CD1c-positive myeloid dendritic cell (primary cell): ENCODE measurements around the gene NRIP3.
"Not testable (repeated sequence)": the region's sequence is repeated elsewhere in the genome, so short reads cannot be mapped to it uniquely, and the experiment has no call there.

Experiments
- DNase-seq: peaks from one replicate; pipeline ENCODE4 v3.0.0-alpha.2; 2016; ENCODE audit errors: extremely low spot score

The NRIP3 gene

GRCh38 chr11:9016916-9017642 is 13.3 kb upstream of the NRIP3 start:
- no peak for DNase-seq

- DNase-seq, result peak; percentile 71
Measured at GRCh38 chr11:9015677-9016076, 11.9 kb upstream of the NRIP3 start.

GRCh38 chr11:9014826-9015225 is 11.0 kb upstream of the NRIP3 start:
- DNase-seq, result no peak

DNA sequence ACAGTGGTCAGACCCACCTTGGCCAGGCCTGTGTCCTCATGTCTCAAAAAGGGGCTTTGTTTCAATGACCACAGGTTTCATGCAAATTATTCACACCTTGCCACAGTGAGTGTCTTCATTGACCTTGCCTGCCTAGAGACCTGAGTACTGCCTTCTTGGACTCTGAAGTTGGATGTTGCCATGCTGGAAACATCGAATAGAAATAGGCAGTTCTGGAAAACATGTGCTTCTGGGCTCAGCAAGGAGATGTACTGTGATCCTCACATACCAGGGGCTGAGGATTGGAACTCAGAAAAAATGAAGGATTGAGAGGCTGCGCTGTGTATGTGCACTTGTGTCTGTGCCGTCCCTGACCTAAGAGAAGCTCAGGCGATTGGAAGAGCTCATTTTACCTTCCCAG is 9.6 kb upstream of the NRIP3 start:
- no peak for DNase-seq

GRCh38 chr11:9009538-9009937 is 5.7 kb upstream of the NRIP3 start:
- DNase-seq, result not testable (repeated sequence)

GRCh38 chr11:9008661-9009060 is 4.9 kb upstream of the NRIP3 start:
- DNase-seq, result no peak

DNA sequence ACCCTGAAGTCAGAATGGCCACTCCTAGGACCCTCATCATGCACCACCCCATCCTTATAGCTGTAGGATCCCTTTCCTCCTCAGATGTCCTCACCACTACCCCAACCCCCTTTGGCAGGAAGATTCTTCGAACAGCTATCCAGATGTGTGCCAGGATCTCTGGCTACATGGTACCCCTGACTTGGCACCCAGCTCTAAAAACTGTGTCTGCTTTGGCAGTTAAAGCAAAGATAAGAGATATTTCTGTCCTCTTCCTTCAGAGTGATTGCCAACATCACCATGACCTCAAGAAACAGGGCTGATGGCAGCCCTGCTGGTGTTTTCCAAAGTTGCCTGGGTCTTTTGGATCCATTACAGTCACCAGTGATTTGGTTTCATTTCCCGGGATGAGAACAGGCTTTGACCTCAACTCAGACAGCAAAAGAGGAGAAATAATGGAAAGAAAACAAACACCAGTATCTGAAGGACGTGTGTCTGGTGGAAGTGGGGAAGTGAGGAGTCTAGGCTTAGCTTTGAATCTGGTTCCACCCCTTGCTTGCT is 4.3 kb upstream of the NRIP3 start:
- DNase-seq, result no peak

DNA sequence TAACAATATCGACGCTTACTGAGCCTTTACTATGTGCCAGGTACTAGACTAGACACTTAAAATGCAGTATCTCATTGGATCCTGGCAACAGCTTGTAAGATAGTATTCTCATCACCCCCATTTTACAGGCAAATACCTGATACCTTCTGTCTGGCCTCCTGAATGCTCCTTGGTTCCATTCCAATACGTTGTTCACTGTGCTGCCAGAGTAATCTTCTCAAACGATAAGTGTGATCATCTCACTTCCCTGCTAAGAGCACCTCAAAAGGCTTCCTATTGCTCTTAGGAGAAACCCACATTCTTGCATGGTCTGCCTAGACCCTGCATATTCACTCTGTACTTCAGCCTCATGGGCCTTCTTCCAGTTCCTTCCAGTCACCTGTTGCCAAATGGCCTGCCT is 1.3 kb upstream of the NRIP3 start:
- no peak for DNase-seq

DNA sequence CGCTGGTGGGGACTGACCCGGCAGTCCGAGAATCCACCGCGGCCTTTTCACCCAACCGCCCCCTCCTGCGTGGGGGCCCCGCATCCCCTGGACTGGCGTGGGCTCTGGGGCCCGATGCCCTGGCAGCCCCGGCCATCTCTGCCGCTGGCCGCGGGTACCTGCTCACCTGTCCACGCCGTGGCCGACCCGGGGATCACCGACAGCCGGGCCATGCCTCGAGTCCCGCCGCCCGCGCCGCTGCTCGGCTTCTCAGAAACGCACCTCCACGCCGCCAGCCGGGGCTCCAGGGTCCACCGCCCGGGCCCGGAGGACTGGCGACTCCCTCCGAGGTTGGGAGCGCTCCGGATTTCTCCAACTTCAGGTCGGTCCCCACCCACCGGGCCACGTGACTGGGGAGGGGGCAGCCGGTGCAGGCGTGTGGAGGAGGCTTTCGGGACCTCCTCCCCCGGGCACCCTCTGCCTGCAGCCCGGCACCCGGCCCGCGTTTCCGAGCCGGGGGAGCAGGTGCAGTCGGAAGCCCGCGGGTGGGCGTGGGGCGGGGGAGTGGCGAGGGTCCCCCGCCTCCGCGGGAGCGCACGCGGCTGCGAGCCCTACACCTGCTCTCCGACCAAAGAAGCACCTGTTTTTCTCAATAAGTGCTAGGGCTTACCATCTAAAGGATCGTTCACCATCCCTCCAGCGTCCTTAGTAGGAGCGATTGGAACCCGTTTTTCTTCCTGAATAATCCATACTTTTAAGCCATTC is 554 bp upstream of the NRIP3 start:
- no peak for DNase-seq

GRCh38 chr11:9002920-9003572 is 755 bp downstream of the NRIP3 start:
- DNase-seq, result no peak

DNA sequence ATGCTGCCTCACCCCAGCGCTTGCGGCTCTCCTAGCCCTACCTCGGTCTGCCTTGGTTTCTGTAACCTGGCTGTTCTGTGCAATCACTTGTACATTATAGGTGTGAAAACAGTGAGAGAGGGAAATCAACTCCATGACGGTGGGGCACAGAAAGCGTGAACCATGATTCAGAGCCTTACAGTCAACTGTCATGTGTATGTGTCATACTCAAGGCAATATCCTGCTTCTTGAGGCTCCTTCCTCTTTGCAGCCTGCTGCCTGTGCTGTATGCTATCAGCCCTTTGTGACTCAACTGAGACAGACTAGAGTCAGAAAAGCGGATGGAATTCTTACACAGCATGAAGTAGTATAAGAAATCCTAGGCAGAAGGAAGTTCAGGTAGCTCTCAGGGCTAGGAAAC is 2.1 kb downstream of the NRIP3 start:
- peak; percentile 90 for DNase-seq

DNA sequence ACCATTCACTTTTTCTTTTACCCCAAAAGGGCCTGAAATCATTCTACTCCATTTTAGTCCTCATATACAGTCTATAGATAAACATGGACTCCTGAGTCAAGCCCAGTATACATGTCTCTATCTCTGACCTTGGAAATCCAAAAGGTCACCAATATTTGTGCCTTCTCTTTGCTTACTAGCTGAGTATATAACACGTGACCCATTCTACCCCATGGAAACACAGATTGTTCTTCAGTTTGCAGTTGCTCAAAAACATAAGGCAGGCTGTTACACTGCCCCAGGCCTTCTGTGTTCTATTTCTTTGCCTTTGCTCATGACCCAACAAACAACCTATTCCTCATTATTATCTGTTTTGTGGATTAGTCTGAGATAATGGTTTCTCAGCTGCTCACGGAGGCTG is 5.8 kb downstream of the NRIP3 start:
- DNase-seq, result no peak

DNA sequence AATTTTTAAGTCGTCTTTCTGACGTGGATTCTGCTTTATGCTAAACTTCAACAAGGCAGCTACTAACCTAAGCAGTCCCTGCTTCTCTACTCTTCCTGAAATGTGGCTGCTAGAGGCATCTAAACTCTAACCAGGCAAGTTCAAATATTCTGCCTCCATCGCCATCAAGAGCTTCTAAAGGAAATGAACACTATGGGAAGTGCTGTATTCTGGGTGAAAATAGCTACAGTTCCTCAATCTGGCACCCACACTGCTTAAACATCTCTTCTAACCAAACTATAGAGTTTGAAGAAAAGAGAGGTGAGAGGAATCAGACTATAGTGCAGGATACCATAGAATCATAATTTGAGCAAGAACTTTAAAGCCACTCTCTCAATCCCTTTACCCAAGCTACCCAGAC is 6.3 kb downstream of the NRIP3 start:
- DNase-seq, result peak; percentile 31

- DNase-seq, result no peak
Measured at GRCh38 chr11:8989453-8989852, 14.3 kb downstream of the NRIP3 start.

GRCh38 chr11:8988329-8989234 is 15.2 kb downstream of the NRIP3 start:
- DNase-seq, result no peak

- DNase-seq, result no peak
Measured at GRCh38 chr11:8987446-8987845, 16.4 kb downstream of the NRIP3 start.

DNA sequence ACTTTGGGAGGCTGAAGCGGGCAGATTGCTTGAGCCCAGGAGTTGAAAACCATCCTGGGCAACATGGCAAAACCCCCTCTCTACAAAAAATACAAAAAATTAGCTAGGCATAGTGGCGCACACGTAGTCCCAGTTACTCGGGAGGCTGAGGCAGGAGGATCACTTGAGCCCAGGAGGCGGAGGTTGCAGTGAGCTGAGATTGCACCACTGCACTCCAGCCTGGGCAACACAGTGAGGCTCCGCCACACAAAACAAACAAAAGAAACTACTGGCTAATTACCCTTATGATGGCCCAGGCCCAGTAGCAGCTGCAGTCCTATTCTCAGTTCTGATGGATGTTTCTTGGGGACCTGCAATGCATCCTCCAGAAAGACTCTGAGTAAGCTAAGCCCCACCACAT is 17.0 kb downstream of the NRIP3 start:
- not testable (repeated sequence) for DNase-seq

- no peak for DNase-seq
Measured at GRCh38 chr11:8985462-8985861, 18.3 kb downstream of the NRIP3 start.

GRCh38 chr11:8983552-8983951 is 20.2 kb downstream of the NRIP3 start:
- DNase-seq, result no peak

DNA sequence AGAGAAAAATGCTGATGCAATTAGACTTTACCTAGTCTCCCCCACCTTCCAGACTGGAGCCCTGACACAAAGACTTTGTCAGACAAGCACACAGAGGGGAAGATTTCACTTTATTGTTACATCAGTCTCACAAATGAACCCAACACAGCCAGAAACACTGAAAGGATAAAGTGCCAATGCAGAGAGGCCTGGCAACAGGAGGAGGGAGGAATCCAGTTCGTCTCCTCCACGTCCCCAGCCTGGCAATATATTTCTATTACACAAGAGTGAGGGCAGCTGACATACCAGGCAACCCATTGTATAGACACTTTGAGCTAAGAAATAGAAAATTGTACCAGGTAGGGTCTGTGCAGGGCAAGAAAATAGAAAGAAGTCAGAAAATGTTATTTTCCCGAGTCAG is 23.3 kb downstream of the NRIP3 start:
- DNase-seq, result no peak

DNA sequence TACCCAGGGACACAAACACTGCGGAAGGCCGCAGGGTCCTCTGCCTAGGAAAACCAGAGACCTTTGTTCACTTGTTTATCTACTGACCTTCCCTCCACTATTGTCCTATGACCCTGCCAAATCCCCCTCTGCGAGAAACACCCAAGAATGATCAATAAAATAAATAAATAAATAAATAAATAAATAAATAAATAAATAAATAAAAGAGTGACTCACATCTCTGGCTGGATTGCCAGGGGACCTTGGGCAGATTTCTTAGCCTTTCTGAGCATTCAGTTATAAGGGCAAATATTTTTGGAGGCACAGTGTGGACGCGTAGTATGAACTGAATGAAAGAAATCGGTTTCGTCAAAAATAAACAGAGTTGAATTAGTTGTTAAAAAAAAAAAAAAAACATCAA is 24.4 kb downstream of the NRIP3 start:
- DNase-seq, result not testable (repeated sequence)

DNA sequence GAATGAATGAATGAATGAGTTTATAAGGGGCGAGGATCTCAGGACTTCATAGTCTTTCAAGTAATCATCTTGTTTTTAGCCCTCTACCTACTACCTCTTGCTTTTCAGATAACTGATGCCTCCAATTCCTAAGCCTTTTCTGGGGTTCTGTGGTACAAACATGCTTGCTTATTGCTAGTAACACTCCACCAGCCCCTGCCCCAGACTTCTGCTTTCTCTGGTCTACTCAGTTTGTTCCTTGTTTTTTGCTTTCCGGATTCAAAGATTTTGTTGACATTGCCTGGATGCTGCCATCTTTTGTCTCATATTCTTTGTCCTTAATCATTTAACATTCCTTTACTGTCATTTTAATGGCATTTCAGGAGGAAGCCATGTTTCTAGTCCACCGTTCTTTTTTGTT is 30.7 kb downstream of the NRIP3 start:
- DNase-seq, result peak; percentile 19
